Loucy (cell line): ENCODE measurements around the gene ZNF385C.

ENCODE experiments used
- H2AFZ ChIP-seq: fragments of 200-600 bp; sonication (generic); 2 replicates; pipeline ENCODE4 v1.6.0; 2016; ENCODE audit warnings: antibody characterized with exemption, mild to moderate bottlenecking, low read length, moderate library complexity
- H3F3A ChIP-seq: fragments of 200-600 bp; 2 replicates; pipeline ENCODE4 v1.6.0; 2016; ENCODE audit warnings: antibody characterized with exemption, low read depth, mild to moderate bottlenecking
- H3K27me3 ChIP-seq: fragments of 200-600 bp; sonication (generic); 2 replicates; pipeline ENCODE4 v1.6.1; 2014; ENCODE audit warnings: low read length, mild to moderate bottlenecking; ENCODE audit not compliant: insufficient read depth, poor library complexity, severe bottlenecking
- H3K36me3 ChIP-seq: fragments of 200-600 bp; sonication (generic); 2 replicates; pipeline ENCODE4 v1.6.1; 2016; ENCODE audit warnings: low read length; ENCODE audit not compliant: insufficient read depth
- H3K4me1 ChIP-seq: fragments of 200-600 bp; sonication (generic); 2 replicates; pipeline ENCODE4 v1.5.1; 2014; ENCODE audit warnings: low read length, mild to moderate bottlenecking; ENCODE audit not compliant: insufficient read depth, poor library complexity, severe bottlenecking
- H3K4me2 ChIP-seq: fragments of 200-600 bp; sonication (generic); 2 replicates; pipeline ENCODE4 v1.6.0; 2014; ENCODE audit warnings: antibody characterized with exemption, low read length, low read depth, mild to moderate bottlenecking; ENCODE audit not compliant: poor library complexity, severe bottlenecking
- H3K4me3 ChIP-seq: fragments of 200-600 bp; sonication (generic); 2 replicates; pipeline ENCODE4 v1.5.1; 2014; ENCODE audit warnings: low read length, mild to moderate bottlenecking, mixed read lengths; ENCODE audit not compliant: poor library complexity, severe bottlenecking
- H3K79me2 ChIP-seq: fragments of 200-600 bp; sonication (generic); 2 replicates; pipeline ENCODE4 v1.6.1; 2014; ENCODE audit warnings: low read length; ENCODE audit not compliant: insufficient read depth
- H3K9ac ChIP-seq: fragments of 200-600 bp; sonication (generic); 2 replicates; pipeline ENCODE4 v1.6.0; 2014; ENCODE audit warnings: mild to moderate bottlenecking, low read depth, low read length, moderate library complexity; ENCODE audit not compliant: poor library complexity, severe bottlenecking
- H3K9me2 ChIP-seq: fragments of 200-600 bp; sonication (generic); replicated peaks from 2 replicates; pipeline ENCODE4 v1.6.1; 2016; ENCODE audit warnings: low read depth, low read length, mixed read lengths
- H3K9me3 ChIP-seq: fragments of 200-600 bp; sonication (generic); 2 replicates; pipeline ENCODE4 v1.6.1; 2014; ENCODE audit warnings: mild to moderate bottlenecking, antibody characterized with exemption, low read length, low read depth; ENCODE audit not compliant: insufficient read depth
- H4K20me1 ChIP-seq: fragments of 200-600 bp; sonication (generic); 2 replicates; pipeline ENCODE4 v1.6.0; 2014; ENCODE audit warnings: antibody characterized with exemption, low read length, mild to moderate bottlenecking; ENCODE audit not compliant: insufficient read depth, poor library complexity, severe bottlenecking
- EZH2phosphoT487 ChIP-seq: fragments of 200-600 bp; IDR thresholded peaks from 2 replicates; pipeline ENCODE4 v1.6.1; 2018; ENCODE audit warnings: antibody characterized with exemption, mild to moderate bottlenecking, moderate library complexity, borderline replicate concordance
- TF ChIP-seq, protein P1 (sequence below): fragments of 200-600 bp; sonication (generic); conservative IDR thresholded peaks from 2 replicates; pipeline ENCODE4 v1.5.1; 2014; ENCODE audit warnings: mild to moderate bottlenecking, antibody characterized with exemption, low read length

Gene ZNF385C

DNA sequence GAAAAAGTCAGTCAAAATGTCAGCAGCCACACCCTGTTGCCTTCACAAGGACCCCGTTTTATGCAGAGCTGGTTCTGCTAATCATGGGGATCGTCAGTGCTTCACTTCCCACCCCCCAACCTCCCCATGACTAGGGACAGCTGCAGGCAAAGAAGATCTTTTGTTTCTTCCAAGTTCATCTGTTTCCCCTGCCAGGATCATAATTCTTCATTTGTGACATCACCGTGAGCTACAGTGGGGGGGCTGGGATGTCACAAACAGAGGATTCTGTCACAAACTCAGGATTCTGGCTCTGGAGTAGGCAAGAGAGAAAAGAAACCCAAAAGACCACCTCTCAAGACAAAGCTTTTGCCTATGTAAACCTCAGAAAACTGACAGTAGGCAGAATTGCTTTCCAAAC lies 105.7 kb downstream of the ZNF385C start:
- Histone ChIP-seq H4K20me1 (no peaks in the 10 kb centered on the region), H3K27me3 (no peaks in the 10 kb centered on the region), H3K9me3 (no peaks in the 10 kb centered on the region), H3K4me3 (no peak overlapping the region), H2AFZ (no peak overlapping the region), H3K9me2 (no peaks in the 10 kb centered on the region), H3K79me2 (no peaks in the 10 kb centered on the region), H3K4me2 (no peak overlapping the region), H3K9ac (no peak overlapping the region), H3K36me3 (peaks cover 94% of the 10 kb centered on the region; the same call in 1 of the 2 replicates), H3K4me1 (no peaks in the 10 kb centered on the region), H3F3A (0 out of 2 replicates have a peak, but pooled peaks cover 4% of the 10 kb centered on the region)
- TF ChIP-seq, protein P1, sequence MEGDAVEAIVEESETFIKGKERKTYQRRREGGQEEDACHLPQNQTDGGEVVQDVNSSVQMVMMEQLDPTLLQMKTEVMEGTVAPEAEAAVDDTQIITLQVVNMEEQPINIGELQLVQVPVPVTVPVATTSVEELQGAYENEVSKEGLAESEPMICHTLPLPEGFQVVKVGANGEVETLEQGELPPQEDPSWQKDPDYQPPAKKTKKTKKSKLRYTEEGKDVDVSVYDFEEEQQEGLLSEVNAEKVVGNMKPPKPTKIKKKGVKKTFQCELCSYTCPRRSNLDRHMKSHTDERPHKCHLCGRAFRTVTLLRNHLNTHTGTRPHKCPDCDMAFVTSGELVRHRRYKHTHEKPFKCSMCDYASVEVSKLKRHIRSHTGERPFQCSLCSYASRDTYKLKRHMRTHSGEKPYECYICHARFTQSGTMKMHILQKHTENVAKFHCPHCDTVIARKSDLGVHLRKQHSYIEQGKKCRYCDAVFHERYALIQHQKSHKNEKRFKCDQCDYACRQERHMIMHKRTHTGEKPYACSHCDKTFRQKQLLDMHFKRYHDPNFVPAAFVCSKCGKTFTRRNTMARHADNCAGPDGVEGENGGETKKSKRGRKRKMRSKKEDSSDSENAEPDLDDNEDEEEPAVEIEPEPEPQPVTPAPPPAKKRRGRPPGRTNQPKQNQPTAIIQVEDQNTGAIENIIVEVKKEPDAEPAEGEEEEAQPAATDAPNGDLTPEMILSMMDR, result no peak
- TF ChIP-seq EZH2phosphoT487, result no peak

DNA sequence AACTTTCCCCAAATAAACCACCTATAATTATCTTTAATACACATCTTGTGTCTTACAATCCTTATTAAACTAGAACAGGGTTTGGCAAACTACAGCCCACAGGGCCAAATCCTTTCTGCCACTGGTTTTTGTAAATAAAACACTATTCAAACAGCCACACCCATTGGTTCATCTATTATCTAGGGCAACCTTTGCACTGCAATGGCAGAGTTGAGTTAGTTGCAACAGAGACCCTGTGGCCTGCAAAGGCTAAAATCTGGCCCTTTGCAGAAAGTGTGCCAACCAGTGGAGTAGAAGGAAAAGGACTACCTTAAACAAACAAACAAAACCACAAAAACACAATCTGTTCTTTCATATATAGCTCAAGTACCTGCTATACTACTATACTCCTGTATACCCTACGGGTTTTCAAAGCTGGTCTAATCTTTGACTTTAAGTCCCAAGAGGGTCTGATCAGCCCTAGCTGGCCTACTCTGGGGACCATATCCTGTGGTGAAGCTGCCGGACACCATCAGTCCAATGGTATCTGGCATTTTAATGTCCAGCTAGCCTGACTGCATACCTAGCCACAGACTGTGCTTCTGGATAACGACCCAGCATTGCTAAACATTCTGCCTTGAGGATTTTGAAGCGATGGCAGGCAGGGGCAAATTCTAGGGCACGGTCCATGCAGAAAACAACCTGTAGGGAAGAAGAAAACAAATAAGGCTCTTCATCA lies 108.4 kb downstream of the ZNF385C start:
- Histone ChIP-seq H3K9me3 (no peaks in the 10 kb centered on the region), H3K4me2 (no peak overlapping the region), H3K27me3 (no peaks in the 10 kb centered on the region), H3K4me1 (no peaks in the 10 kb centered on the region), H3K9me2 (no peaks in the 10 kb centered on the region), H3K4me3 (no peak overlapping the region), H3K36me3 (peaks cover 92% of the 10 kb centered on the region; the same call in 1 of the 2 replicates), H4K20me1 (no peaks in the 10 kb centered on the region), H3K9ac (no peak overlapping the region), H2AFZ (no peak overlapping the region), H3F3A (0 out of 2 replicates have a peak, but pooled peaks cover 4% of the 10 kb centered on the region), H3K79me2 (no peaks in the 10 kb centered on the region)
- TF ChIP-seq, protein P1, result no peak
- TF ChIP-seq EZH2phosphoT487, result no peak

DNA sequence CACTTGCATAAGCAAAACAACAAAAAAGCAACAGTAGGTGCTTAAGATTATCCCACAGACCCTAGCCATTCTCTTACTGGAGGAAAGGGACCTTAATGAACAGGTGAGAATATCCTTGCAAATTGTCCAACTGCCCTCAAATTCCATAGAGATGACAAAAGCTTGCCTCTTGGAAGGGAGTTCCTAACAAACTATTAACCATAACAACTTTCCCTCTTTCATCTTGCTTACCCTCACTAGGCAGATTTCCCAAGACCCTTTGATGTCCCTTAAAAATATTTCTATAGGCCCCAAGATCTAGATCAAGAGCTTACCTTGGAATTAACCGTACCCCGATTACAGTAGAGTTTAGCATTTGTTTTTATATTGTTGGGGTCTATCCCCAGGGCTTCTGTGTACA lies 109.9 kb downstream of the ZNF385C start:
- Histone ChIP-seq H3K9me3 (no peaks in the 10 kb centered on the region), H4K20me1 (no peaks in the 10 kb centered on the region), H3K4me3 (no peak overlapping the region), H2AFZ (no peak overlapping the region), H3K36me3 (peaks cover 94% of the 10 kb centered on the region; the same call in 1 of the 2 replicates), H3K9me2 (no peaks in the 10 kb centered on the region), H3K4me1 (no peaks in the 10 kb centered on the region), H3K79me2 (no peaks in the 10 kb centered on the region), H3K9ac (no peak overlapping the region), H3K27me3 (no peaks in the 10 kb centered on the region), H3K4me2 (no peak overlapping the region), H3F3A (no peaks in the 10 kb centered on the region)
- TF ChIP-seq EZH2phosphoT487, result no peak
- TF ChIP-seq, protein P1, result no peak
